ENCODE measurements around the gene CTDSPL.
A peak's percentile ranks its signal among the peaks of the same experiment; 100 is the strongest.

The CTDSPL gene

DNA sequence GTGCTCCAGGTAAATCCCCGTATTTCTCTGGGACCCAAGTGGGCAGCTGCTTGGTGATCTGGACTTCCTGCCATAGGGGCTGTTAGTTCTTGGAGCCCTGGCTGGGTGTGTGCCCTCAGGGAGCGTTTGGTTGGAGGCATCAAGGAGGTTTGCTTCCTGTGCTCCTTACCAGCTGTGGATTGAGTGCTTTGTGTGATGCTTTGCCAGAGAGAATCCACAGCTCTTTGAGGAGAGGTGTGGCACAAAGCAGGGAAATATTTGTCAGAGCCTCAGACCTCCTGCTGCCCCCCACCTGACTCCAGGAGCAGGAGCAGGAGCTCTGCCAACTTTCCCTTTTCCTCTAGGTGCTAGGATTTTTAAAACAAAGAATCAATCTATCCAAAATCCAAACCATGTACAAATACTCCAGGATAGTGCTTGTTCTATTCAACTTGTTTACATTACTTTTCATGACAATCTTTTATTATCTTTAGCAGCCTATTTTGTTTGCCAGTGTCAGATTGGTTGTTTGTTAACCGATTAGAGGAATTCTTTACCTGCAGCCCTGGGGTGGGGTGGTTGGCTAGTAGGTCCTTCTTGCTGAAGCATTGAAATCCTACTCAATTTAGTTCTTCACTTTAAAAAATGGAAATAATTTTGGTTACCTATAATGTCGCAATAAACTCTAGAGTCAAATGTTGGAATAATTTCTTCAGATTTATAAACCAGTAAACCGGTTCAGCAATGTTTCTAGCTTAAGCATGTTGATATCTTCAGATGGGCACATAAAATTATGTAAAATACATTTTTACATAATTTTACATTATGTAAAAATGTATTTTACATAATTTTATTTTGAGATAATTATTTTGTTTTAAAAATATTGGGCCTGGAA is 2.5 kb downstream of the CTDSPL start:
- Histone ChIP-seq H3K4me1 (ENCODE audit: control insufficient read depth in 1 of 2, insufficient read depth in 2 of 2, low read length in 2 of 2) (peaks cover 14 to 17% of the 10 kb centered on the region in 2 donors), H3K9me3 (ENCODE audit: control insufficient read depth in 1 of 2, low read length in 2 of 2) (no peaks in the 10 kb centered on the region), H3K36me3 (ENCODE audit: control insufficient read depth in 1 of 2, insufficient read depth in 2 of 2, low read length in 2 of 2) (no peaks in the 10 kb centered on the region), H3K27me3 (ENCODE audit: control insufficient read depth in 1 of 2, insufficient read depth in 2 of 2, low read length in 2 of 2) (no peaks in the 10 kb centered on the region), H3K27ac (ENCODE audit: low read depth, low read length) (no peak overlapping the region), H3K4me3 (ENCODE audit: low read depth in 1 of 2, low read length in 2 of 2) (peak overlapping the region in 1 of 2 donors; percentile 84), H3K9ac (ENCODE audit: low read depth in 1 of 2, low read length in 2 of 2) (no peak overlapping the region)

DNA sequence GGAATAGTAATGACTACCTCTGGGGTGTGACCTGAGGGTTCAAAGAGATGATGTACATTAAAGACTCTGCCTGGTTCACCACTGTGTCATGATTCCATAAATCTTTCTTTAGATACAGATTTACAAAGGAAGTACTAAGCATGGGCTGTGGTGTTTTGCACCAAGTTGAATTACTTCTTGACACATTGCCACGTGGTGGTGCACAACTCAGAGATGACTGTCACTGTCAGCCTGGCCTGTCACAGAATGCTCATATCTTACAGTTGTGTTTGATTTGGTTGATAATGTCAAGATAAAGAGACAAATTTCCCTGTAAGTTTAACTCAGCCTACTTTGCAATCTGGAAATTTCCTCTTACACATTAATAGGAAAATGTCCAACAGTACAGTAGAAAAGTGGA is 3.2 kb downstream of the CTDSPL start:
- Histone ChIP-seq H3K9me3 (ENCODE audit: control insufficient read depth in 1 of 2, low read length in 2 of 2) (no peaks in the 10 kb centered on the region), H3K27me3 (ENCODE audit: control insufficient read depth in 1 of 2, insufficient read depth in 2 of 2, low read length in 2 of 2) (no peaks in the 10 kb centered on the region), H3K27ac (ENCODE audit: low read depth, low read length) (no peak overlapping the region), H3K9ac (ENCODE audit: low read depth in 1 of 2, low read length in 2 of 2) (no peak overlapping the region), H3K4me1 (ENCODE audit: control insufficient read depth in 1 of 2, insufficient read depth in 2 of 2, low read length in 2 of 2) (peaks cover 12 to 14% of the 10 kb centered on the region in 2 donors), H3K4me3 (ENCODE audit: low read depth in 1 of 2, low read length in 2 of 2) (no peak overlapping the region), H3K36me3 (ENCODE audit: control insufficient read depth in 1 of 2, insufficient read depth in 2 of 2, low read length in 2 of 2) (no peaks in the 10 kb centered on the region)

DNA sequence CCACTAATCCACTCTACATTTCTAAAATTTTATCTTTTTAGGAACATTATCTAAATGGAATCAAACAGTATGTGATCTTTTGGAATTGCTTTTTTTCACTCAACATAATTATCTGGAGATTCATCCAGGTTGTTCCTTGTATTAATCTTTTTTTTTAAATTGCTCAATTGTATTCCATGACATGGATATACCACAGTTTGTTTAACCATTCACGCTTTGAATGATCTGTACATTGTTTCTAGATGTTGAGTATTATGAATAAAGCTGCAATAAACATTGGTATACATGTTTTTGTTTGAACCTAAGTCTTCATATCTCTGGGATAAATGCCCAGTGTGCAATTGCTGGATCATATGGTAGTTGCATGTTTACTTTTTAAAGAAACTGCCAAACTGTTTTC is 5.5 kb downstream of the CTDSPL start:
- Histone ChIP-seq H3K9me3 (ENCODE audit: control insufficient read depth in 1 of 2, low read length in 2 of 2) (no peaks in the 10 kb centered on the region), H3K27me3 (ENCODE audit: control insufficient read depth in 1 of 2, insufficient read depth in 2 of 2, low read length in 2 of 2) (no peaks in the 10 kb centered on the region), H3K36me3 (ENCODE audit: control insufficient read depth in 1 of 2, insufficient read depth in 2 of 2, low read length in 2 of 2) (no peaks in the 10 kb centered on the region), H3K9ac (ENCODE audit: low read depth in 1 of 2, low read length in 2 of 2) (no peak overlapping the region), H3K4me3 (ENCODE audit: low read depth in 1 of 2, low read length in 2 of 2) (no peak overlapping the region), H3K27ac (ENCODE audit: low read depth, low read length) (no peak overlapping the region), H3K4me1 (ENCODE audit: control insufficient read depth in 1 of 2, insufficient read depth in 2 of 2, low read length in 2 of 2) (peaks cover 4 to 8% of the 10 kb centered on the region in 2 donors)

DNA sequence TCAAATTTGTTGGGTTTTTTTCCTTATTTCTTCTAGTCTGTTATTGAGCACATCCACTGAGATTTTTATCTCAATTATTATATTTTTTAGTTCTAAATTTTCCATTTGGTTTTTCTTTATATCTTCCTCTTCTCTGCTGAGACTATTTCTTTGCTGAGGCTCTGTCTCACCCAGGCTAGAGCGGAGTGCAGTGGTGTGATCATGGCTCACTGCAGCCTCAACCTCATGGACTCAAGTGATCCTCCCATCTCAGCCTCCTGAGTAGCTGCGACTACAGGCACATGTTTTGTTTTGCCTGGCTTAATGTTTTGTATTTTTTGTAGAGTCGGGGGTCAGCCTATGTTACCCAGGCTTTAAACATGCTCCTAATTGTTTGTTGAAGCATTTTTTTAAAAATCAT is 10.2 kb downstream of the CTDSPL start:
- no peaks in the 10 kb centered on the region for H3K36me3 ChIP-seq (ENCODE audit: control insufficient read depth in 1 of 2, insufficient read depth in 2 of 2, low read length in 2 of 2)
- H3K4me3 ChIP-seq (ENCODE audit: low read depth in 1 of 2, low read length in 2 of 2): no peak overlapping the region
- H3K9me3 ChIP-seq (ENCODE audit: control insufficient read depth in 1 of 2, low read length in 2 of 2): peaks cover 0 to 2% of the 10 kb centered on the region in 2 donors
- no peak overlapping the region for H3K9ac ChIP-seq (ENCODE audit: low read depth in 1 of 2, low read length in 2 of 2)
- no peak overlapping the region for H3K27ac ChIP-seq (ENCODE audit: low read depth, low read length)
- no peaks in the 10 kb centered on the region for H3K4me1 ChIP-seq (ENCODE audit: control insufficient read depth in 1 of 2, insufficient read depth in 2 of 2, low read length in 2 of 2)
- no peaks in the 10 kb centered on the region for H3K27me3 ChIP-seq (ENCODE audit: control insufficient read depth in 1 of 2, insufficient read depth in 2 of 2, low read length in 2 of 2)

DNA sequence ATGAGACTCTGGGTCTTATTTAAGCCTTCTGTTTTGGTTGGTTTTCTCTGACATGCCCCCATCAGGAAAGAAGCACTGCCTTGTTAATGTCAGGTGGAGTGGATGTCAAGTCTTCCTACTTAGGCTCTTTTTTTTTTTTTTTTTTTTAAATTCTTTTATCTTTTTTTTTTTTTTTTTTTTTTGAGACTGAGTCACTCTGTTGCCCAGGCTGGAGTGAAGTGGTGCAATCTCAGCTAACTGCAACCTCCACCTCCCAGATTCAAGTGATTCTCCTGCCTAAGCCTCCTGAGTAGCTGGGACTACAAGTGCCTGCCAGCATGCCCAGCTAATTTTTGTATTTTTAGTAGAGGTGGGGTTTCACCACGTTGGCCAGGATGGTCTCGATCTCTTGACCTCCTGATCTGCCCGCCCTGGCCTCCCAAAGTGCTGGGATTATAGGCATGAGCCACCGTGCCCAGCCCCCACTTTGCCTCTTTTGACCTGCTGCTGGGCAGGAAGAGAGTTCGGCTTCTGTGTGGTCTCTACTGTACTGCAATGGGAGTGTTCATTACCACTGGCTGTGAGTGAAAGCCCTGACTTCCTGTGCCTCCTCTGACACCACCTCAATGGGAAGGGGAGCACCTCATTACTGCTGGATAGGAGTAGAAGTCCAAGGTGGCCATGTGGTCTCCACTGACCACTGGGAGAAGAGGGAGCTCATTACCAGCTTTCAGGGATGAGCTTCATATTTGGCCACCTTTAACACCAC is 10.9 kb downstream of the CTDSPL start:
- Histone ChIP-seq H3K4me1 (ENCODE audit: control insufficient read depth in 1 of 2, insufficient read depth in 2 of 2, low read length in 2 of 2) (no peaks in the 10 kb centered on the region), H3K9ac (ENCODE audit: low read depth in 1 of 2, low read length in 2 of 2) (no peak overlapping the region), H3K27me3 (ENCODE audit: control insufficient read depth in 1 of 2, insufficient read depth in 2 of 2, low read length in 2 of 2) (no peaks in the 10 kb centered on the region), H3K4me3 (ENCODE audit: low read depth in 1 of 2, low read length in 2 of 2) (no peak overlapping the region), H3K36me3 (ENCODE audit: control insufficient read depth in 1 of 2, insufficient read depth in 2 of 2, low read length in 2 of 2) (no peaks in the 10 kb centered on the region), H3K27ac (ENCODE audit: low read depth, low read length) (no peak overlapping the region), H3K9me3 (ENCODE audit: control insufficient read depth in 1 of 2, low read length in 2 of 2) (peaks cover 0 to 2% of the 10 kb centered on the region in 2 donors)

DNA sequence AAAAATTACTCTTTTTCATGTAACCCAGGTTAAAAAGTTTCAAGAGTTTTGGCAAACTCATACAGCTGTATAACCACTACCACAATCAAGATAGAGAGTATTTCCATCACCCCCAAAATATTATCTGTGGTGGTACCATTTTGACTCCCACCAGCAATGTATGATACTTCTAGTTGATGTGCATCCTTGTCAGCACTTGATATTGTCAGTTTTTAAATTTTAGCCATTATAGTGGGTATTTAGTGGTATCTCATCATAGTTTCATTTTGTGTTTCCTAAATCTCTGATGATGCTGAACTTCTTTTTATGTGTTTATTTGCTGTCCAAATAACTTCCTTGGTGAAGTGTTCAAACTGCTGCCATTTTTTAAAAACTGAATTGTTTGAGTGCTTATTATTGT is 14.6 kb downstream of the CTDSPL start:
- no peaks in the 10 kb centered on the region for H3K27me3 ChIP-seq (ENCODE audit: control insufficient read depth in 1 of 2, insufficient read depth in 2 of 2, low read length in 2 of 2)
- no peaks in the 10 kb centered on the region for H3K4me1 ChIP-seq (ENCODE audit: control insufficient read depth in 1 of 2, insufficient read depth in 2 of 2, low read length in 2 of 2)
- H3K36me3 ChIP-seq (ENCODE audit: control insufficient read depth in 1 of 2, insufficient read depth in 2 of 2, low read length in 2 of 2): no peaks in the 10 kb centered on the region
- H3K4me3 ChIP-seq (ENCODE audit: low read depth in 1 of 2, low read length in 2 of 2): no peak overlapping the region
- no peak overlapping the region for H3K27ac ChIP-seq (ENCODE audit: low read depth, low read length)
- no peak overlapping the region for H3K9ac ChIP-seq (ENCODE audit: low read depth in 1 of 2, low read length in 2 of 2)
- peaks cover 0 to 2% of the 10 kb centered on the region in 2 donors for H3K9me3 ChIP-seq (ENCODE audit: control insufficient read depth in 1 of 2, low read length in 2 of 2)

DNA sequence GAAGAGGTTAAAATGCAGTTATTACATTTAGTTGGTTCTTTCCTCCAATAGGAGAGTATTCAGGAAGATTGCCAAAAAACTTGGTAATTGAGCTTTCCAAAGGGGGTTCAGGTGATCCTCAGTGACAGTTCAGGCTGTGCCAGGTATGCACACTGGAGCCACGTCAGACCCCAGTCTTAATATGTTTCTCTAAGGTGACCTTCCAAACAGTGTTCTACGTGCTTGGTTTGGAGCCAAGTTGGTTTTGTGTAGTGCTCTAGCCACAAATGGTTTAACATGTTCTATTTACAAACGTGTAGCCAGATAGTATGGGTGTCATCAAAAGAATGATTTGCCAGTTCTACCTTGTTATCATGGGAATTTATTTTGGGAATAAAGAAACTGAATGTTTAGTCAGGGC is 21.0 kb downstream of the CTDSPL start:
- no peak overlapping the region for H3K27ac ChIP-seq (ENCODE audit: low read depth, low read length)
- H3K4me1 ChIP-seq (ENCODE audit: control insufficient read depth in 1 of 2, insufficient read depth in 2 of 2, low read length in 2 of 2): peaks cover 0 to 5% of the 10 kb centered on the region in 2 donors
- no peaks in the 10 kb centered on the region for H3K36me3 ChIP-seq (ENCODE audit: control insufficient read depth in 1 of 2, insufficient read depth in 2 of 2, low read length in 2 of 2)
- H3K4me3 ChIP-seq (ENCODE audit: low read depth in 1 of 2, low read length in 2 of 2): no peak overlapping the region
- no peak overlapping the region for H3K9ac ChIP-seq (ENCODE audit: low read depth in 1 of 2, low read length in 2 of 2)
- H3K9me3 ChIP-seq (ENCODE audit: control insufficient read depth in 1 of 2, low read length in 2 of 2): no peaks in the 10 kb centered on the region
- H3K27me3 ChIP-seq (ENCODE audit: control insufficient read depth in 1 of 2, insufficient read depth in 2 of 2, low read length in 2 of 2): no peaks in the 10 kb centered on the region

DNA sequence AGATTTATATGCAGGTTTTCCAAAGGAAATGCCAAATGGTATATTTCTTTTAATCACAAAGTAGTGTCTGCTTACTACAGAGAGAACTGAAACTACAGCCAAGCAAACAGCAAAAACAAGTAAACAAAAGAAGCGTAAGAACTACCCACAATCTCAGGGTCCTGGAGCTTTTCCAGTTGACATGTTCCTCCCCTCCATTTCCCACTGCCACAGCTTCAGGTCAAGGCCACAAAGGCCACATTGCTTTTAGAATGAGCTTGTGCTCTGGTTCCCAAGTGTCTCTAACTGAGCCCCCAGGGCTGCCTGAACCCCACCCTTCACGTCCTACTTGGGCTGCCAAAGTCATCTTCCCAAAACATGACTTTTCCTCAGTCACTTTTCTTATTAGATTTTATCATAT is 24.1 kb downstream of the CTDSPL start:
- H3K27ac ChIP-seq (ENCODE audit: low read depth, low read length): no peak overlapping the region
- H3K4me3 ChIP-seq (ENCODE audit: low read depth in 1 of 2, low read length in 2 of 2): no peak overlapping the region
- H3K9ac ChIP-seq (ENCODE audit: low read depth in 1 of 2, low read length in 2 of 2): no peak overlapping the region

DNA sequence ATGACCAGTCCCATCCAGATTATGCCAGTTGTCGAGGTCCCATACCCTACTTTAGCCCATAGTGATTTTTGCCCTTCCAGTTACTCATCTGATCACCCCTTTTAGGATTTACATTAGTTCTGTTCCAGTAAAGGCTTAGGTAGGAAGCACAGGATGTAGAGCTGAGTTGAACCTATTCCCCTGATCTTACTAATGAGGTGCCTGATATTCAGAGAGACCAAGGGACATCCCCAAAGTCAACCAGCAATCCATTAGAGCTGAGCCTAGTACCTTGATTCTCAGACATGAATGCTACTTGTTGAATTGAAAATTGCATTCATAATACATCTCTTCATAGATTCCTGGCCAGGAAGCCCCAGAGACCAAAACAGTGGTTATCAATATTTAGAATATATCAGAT is 24.7 kb downstream of the CTDSPL start:
- no peaks in the 10 kb centered on the region for H3K9me3 ChIP-seq (ENCODE audit: control insufficient read depth in 1 of 2, low read length in 2 of 2)
- H3K9ac ChIP-seq (ENCODE audit: low read depth in 1 of 2, low read length in 2 of 2): no peak overlapping the region
- H3K4me3 ChIP-seq (ENCODE audit: low read depth in 1 of 2, low read length in 2 of 2): no peak overlapping the region
- H3K4me1 ChIP-seq (ENCODE audit: control insufficient read depth in 1 of 2, insufficient read depth in 2 of 2, low read length in 2 of 2): peaks cover 6 to 12% of the 10 kb centered on the region in 2 donors
- no peaks in the 10 kb centered on the region for H3K27me3 ChIP-seq (ENCODE audit: control insufficient read depth in 1 of 2, insufficient read depth in 2 of 2, low read length in 2 of 2)
- H3K27ac ChIP-seq (ENCODE audit: low read depth, low read length): no peak overlapping the region
- H3K36me3 ChIP-seq (ENCODE audit: control insufficient read depth in 1 of 2, insufficient read depth in 2 of 2, low read length in 2 of 2): no peaks in the 10 kb centered on the region

More for the DNA sequence above, 24.1 kb downstream of the CTDSPL start:
- Histone ChIP-seq H3K27me3 (ENCODE audit: control insufficient read depth in 1 of 2, insufficient read depth in 2 of 2, low read length in 2 of 2) (no peaks in the 10 kb centered on the region), H3K9me3 (ENCODE audit: control insufficient read depth in 1 of 2, low read length in 2 of 2) (no peaks in the 10 kb centered on the region), H3K4me1 (ENCODE audit: control insufficient read depth in 1 of 2, insufficient read depth in 2 of 2, low read length in 2 of 2) (peaks cover 0 to 9% of the 10 kb centered on the region in 2 donors), H3K36me3 (ENCODE audit: control insufficient read depth in 1 of 2, insufficient read depth in 2 of 2, low read length in 2 of 2) (no peaks in the 10 kb centered on the region)

DNA sequence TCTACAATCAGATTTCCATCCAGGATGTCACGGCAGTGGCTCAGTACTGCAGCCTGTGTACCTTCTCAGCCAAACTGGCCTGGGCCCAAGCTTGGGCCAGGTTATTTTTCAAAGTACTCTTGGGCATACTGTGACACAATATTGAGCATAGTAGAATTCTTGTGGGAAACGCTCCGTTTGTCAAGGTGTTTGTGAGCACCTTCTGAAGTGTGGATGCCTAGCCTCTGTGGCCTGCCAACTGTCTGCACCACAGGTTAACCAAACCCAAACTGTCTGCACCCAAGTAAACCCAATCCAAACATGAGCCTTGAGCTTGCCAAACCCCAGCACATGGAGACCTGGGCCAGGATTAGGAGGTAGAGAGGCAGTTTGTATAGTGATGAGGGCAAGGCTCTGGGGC is 25.4 kb downstream of the CTDSPL start:
- peaks cover 9 to 12% of the 10 kb centered on the region in 2 donors for H3K4me1 ChIP-seq (ENCODE audit: control insufficient read depth in 1 of 2, insufficient read depth in 2 of 2, low read length in 2 of 2)
- no peaks in the 10 kb centered on the region for H3K9me3 ChIP-seq (ENCODE audit: control insufficient read depth in 1 of 2, low read length in 2 of 2)
- no peak overlapping the region for H3K9ac ChIP-seq (ENCODE audit: low read depth in 1 of 2, low read length in 2 of 2)
- no peak overlapping the region for H3K4me3 ChIP-seq (ENCODE audit: low read depth in 1 of 2, low read length in 2 of 2)
- H3K27me3 ChIP-seq (ENCODE audit: control insufficient read depth in 1 of 2, insufficient read depth in 2 of 2, low read length in 2 of 2): no peaks in the 10 kb centered on the region
- no peak overlapping the region for H3K27ac ChIP-seq (ENCODE audit: low read depth, low read length)
- no peaks in the 10 kb centered on the region for H3K36me3 ChIP-seq (ENCODE audit: control insufficient read depth in 1 of 2, insufficient read depth in 2 of 2, low read length in 2 of 2)
